Fibroblast of upper back skin (primary cell): Measurements from ENCODE around the gene ESYT1.
"Not testable (repeated sequence)": the region's sequence is repeated elsewhere in the genome, so short reads cannot be mapped to it uniquely, and the experiment has no call there.

Experiments
- DNase-seq: peaks from one replicate; pipeline ENCODE4 v3.0.0-alpha.2; 2013

ESYT1 gene

DNA sequence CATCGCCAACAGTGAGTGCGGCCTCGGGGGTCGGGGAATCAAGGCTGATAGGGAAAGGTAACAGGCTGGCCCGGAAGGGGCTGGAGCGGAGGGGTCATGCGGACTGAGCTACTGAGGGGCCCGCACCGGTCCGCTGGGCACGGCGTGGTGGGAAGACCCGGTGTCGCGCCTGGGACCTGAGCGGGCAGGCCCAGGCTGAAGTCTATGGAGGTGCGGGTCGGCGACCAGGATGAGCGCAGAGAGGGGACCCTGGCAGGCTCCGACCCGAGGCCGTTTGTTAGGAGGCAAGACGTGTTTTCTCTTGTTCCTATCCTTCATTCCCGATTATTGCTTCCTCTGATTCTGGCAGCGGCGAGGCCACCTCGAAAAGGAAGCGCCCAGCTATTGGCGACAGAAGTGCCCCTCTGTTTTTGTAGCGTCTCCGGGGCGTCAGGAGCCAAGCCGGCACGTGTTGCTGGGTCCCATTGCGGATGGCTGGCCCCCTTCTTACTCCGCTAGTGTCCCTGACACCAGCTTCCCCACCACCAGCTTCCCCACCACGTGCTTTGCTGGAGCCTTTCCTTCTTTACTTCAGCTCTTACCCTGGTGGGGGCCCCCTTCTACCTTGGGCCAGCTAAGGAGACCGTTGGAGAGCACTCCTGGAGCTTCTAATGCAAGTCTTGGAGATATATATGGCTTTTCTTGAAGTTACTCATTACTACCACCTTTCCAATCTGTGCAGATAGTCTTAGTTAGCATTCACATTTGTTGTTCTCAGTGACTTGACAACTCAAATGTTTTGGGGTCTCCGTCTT, 23.1 kb upstream of the ESYT1 start:
- DNase-seq = no peak

DNA sequence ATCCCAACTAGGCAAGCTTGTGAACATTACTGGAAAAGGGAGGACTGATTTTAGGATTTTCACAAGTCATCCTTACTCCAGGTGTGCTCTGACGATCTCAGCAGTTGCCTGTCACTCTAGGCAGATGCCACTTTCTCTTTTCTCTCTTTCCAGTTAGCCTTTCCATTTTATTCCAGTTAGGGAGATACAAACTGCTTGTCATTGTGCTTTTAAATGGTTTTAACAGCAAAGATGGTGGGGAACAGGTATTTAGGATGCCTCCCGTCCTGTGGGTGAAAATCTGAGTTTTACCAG, 22.5 kb upstream of the ESYT1 start:
- no peak for DNase-seq

DNA sequence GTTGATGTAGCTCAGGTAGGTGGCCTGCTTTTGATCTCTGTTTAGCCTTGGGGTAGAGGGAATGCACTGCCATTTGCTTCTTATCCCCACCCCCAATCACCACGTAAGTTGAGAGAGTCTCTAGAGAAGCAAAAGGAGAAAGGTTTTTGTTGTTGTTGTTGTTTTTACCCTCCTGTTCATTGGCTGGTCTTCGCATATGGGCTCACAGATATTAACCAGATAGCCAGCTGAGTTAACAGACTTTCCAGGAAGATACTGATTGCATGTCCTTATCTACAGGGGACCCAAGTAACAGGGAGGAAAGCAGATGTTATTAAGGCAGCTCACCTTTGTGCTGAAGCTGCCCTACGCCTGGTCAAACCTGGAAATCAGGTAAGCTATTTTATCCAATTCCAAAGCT, 20.8 kb upstream of the ESYT1 start:
- DNase-seq = no peak

DNA sequence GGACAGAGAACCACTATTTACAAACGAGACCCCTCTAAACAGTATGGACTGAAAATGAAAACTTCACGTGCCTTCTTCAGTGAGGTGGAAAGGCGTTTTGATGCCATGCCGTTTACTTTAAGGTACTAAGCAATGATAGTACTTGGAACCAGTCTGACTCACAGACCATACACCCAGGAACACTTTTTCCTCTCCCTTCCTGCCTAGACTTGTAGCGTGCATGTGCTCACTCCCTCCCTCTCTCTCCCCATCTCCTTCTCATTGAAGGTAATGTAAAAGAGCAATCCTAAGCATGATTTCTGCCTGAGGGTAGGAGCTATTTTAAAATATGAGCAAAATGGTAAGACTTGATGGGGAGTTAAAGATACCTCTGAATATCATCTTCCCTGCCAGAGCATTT, 17.5 kb upstream of the ESYT1 start:
- no peak for DNase-seq

DNA sequence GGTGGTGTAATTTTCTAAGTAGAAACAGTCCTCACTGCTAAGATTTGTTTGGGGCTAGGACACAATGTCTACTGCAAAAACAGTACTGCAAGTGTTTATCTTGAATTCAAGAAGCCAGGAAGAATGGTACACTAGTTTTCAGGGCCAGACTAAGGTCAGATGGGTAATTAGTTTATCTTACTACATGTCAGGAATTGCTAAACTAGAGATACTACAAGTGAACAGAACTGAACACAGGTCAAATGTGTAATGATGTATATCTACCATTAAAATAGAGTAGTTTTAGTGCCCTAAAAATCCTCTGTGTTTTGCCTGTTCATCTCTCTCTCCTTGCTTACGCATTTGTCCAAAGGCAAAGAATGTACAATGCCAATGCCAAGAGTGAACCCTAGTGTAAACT, 14.0 kb upstream of the ESYT1 start:
- DNase-seq = no peak

DNA sequence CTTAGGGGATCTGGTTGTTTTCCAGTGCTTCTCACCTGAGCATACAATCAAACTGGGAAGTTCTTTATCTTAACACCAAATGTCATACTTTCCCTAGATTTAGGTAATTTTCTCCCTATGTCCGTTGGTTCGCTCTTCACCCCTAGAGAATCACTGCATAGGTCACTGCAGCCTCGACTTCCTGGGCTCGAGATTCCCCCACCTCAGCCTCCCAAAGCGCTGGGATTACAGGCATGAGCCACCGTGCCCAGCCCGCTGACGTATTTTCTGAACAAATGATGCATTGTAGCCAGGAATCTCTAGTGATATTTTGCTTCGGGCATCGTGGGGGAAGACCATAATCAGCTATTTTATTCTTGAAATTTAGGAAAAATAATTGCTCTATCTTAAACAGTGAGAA, 12.7 kb upstream of the ESYT1 start:
- no peak for DNase-seq

DNA sequence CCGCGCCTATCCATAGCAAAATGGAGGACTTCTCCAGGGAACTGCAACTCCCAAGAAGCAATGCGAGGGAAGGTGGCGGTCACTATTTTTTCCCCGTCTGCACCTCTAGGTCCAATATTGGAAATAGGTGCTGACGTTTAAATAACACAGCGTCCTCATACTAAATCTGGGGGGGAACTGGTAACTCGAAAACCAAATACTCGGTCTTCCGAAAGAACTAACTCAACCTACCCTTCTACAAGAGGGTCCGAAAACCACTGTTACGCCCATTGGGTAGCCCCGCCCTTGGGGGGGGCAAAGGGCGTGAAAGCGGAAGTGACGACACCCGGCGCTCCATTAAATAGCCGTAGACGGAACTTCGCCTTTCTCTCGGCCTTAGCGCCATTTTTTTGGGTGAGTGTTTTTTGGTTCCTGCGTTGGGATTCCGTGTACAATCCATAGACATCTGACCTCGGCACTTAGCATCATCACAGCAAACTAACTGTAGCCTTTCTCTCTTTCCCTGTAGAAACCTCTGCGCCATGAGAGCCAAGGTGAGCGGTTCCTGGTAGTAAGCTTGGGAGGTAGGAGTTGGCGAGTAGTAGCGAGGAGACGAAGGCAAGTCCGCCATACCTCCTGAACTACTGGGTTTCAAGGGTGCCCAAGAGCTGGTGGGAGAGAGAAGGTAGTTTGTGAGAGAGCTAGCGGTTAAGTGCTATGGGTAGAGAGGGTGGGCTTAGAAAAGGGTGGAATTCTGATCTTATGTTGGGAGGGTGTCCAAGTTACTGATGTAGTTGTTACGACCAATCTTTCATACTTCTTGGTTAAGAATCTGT, 11.6 kb upstream of the ESYT1 start, which contains the start of gene RPL41:
Gene RPL41, plus strand, starts transcription at position 367 of the 815 bp plus-strand sequence.
- peak; percentile 95 for DNase-seq

DNA sequence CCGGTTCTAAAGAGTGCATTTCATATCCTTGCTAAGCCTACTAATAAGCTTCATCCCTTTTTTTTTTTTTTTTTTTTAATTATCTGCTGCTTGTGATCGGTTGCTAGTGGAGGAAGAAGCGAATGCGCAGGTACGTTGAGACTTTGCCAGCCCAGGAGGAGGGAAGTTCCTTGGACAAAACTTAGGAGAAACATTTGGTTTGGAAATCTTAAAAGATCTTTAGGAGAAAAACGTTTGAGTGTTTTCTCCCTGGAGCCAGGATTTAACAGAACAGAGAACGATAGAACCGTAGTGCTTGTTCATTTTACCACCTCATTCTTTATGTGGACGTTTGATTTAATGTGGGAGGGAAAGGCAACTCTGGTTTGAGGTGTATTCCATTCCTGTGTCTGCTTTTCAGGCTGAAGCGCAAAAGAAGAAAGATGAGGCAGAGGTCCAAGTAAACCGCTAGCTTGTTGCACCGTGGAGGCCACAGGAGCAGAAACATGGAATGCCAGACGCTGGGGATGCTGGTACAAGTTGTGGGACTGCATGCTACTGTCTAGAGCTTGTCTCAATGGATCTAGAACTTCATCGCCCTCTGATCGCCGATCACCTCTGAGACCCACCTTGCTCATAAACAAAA, 10.9 kb upstream of the ESYT1 start:
- DNase-seq = not testable (repeated sequence)

DNA sequence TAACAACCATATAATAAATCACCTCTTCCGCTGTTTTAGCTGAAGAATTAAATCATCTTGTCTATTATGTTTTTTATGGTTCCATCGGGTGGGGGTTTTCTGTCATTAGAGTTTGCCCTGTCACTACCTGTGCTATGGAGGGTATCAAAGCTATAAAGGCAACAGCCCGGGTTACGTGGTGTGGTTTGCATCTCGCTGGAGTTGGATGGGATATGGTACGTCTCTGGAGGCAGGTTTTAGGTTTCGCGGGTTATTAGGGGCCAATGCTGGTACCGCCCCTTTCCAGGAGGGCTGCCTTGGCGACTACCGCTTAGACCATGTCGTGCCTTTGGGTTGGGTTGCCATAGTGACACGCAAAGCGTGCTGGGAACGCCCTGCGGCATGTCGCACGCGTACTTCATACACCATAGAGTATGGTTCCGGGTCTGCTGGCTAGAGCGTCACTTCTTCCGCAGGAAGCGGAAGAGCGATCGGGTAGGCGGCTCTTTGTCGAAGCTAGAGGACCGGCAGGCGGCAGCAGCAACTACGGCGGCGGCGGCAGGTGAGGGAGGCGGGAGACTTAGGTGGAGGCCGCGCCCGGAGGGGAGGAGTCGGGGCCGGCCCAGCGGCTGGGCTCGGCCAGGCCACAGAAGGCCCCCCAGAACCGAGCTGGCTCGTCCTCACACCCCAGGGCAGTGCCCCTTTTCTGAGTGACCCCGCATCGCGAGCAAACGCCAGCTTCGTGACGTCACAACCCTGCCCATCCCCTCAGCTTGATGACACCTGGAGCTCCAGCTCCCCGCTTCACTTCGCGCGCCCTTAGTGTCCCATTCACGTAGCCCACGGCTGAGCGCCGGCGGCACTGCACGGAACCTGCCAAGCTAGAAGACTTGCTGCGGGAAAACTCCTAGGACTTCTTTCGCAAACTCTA, 10.0 kb upstream of the ESYT1 start, which contains the start of gene ZC3H10:
Gene ZC3H10, plus strand, starts transcription at position 489 of the 910 bp plus-strand sequence. CDS start 2,297 bp downstream, outside the sequence.
- peak; percentile 99 for DNase-seq

DNA sequence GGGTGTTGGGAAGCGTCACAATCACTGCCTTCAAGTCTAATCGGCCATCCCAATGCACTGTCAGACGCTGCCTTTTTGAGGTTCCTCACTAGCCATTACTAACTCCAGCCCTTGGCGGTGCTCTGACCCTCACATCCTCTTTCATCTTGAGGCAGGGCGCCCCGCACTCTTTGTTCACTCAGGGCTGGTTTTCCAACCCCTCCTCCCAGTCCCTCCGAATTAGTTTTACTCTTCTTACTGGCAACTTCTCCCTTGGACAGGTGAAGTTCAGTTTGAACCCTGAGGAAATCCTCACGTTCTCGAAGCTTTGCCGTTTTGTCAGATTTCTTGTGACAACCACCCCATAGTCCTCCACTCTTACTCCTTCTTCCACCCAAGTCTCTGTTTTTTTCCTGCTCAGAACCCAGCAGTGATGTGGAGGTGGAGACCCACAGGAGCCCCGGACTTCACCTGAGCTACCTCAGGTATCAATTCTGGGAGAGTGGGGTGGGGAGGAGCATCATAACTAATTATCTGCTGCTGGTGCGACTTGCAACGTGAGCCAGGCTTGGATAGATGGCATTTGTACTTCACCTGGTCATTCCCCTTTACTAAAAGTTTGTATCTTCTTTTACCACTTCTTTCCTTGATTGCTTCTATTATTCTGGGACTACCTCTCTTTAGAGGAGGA, 9.2 kb upstream of the ESYT1 start:
- DNase-seq = no peak

DNA sequence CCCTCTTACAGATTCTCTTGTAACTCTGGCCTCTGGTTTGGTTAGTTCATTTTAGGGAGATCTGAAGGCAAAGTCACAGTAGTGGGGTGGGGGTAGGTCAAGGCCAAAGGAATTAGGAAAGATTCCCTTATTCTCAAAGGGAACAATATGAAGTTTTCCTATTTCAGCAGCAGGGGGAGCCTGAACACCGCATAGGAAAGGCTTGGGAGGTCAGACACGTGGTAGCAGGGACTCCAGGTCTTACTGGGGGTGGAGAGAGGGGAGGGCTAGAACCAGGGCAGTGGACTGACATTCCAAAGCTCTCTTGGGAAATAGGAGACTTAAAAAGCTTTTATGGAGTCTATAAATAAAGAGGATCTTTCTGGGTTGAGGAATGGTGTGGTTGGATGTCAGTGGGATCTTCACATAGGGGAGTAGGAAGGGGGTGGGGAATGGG, 8.7 kb upstream of the ESYT1 start:
- peak; percentile 95 for DNase-seq

DNA sequence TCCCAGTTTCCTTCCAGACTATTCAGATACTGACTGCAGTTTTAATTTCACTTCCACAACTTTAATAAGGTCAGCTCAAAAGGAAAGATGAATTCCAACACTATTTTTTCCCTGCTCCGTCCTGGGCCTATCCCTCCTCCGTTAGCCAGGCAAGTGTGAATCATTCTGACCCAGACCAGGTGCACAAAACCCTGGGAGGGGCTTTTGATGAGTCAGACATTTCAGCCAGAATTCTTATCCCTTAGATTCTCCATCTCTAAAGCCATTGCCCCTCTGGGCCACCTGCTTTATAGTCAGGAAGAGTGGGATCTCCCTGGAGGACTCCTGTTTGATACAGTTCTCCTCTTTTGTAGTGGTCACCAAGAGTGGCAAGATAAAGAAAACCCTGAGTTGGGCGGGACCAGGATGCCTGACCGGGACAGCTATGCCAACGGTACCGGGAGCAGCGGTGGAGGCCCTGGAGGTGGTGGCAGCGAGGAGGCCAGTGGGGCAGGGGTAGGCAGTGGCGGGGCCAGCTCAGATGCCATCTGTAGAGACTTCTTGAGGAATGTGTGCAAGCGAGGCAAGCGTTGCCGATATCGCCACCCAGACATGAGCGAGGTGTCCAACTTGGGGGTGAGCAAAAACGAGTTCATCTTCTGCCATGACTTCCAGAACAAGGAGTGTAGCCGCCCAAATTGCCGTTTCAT, 7.8 kb upstream of the ESYT1 start:
- no peak for DNase-seq

DNA sequence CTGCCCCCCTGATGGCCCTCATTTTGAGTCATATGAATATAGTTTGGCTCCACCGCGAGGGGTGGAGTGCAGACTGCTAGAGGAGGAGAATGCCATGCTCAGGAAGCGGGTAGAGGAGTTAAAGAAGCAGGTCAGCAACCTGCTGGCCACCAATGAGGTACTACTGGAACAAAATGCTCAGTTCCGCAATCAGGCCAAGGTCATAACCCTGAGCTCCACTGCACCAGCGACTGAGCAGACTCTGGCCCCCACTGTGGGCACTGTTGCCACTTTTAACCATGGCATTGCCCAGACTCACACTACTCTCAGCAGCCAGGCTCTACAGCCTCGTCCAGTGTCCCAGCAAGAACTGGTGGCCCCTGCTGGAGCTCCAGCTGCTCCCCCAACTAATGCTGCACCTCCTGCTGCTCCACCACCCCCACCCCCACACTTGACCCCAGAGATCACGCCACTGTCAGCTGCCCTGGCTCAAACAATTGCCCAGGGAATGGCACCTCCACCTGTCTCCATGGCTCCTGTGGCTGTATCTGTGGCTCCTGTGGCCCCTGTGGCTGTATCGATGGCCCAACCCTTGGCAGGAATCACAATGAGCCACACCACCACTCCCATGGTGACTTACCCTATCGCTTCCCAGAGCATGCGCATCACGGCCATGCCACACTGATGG, 6.7 kb upstream of the ESYT1 start:
- DNase-seq = no peak

DNA sequence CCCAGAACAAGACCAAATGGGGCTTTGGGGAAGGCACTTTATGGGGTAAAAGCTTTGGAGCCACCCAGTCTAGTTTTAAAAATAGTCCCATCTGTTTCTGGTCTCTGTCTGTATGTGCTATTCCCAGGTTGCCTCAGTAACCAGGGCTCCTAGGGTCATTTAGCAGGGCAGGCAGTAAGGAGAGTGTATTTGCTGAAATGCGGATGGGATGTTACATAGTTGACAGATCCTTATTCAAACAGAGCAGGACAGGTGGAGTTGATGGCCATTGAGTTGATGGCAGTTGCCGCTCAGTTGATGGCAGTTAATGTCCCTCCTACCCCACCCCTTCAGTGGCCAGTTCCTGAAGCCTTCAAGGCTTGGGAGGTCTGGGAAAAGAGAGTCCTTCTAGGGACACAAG, 5.4 kb upstream of the ESYT1 start:
- DNase-seq = no peak

DNA sequence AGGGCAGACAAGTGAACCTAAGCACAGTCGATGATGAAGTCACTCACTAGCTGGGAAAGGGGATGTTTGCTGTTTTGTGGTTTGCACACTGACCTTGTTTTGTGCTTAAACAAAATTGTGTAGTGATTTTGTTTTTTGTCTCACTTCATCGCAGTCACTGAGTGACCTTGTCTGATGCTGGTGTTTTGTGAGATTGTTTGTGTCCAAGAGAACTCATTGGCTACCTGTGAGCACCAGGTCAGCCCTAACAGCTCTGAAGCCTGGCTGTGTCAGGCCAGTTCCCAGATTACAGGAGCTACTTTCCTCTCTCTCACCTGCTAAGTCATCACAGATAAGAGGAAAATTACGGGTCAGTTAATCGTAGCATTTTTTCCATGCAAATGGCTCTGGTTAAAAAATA, 3.9 kb upstream of the ESYT1 start:
- no peak for DNase-seq

DNA sequence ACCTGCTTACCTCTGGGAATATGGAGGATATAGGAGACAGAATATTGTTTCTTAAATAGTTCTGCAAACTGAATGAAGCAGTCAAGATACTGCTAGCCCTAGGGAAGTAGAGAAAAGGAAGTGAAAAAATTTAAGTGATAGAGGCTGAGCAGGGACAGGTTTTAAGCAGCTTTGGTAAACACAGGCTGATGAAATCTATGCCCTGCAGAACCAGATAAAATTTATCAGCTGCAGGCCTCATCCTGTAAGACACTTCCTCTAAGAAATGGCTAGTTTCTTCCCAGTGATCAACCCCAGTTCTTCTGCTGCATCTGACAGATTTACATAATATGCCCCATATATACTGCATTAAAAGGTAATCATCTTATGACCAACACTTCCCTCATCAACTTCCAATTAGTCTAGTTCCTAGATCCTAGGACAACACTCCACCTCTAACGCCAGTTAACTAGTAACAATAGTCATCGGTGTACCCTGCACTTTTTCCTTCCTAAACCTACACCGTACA, 1.3 kb upstream of the ESYT1 start:
- DNase-seq = no peak

DNA sequence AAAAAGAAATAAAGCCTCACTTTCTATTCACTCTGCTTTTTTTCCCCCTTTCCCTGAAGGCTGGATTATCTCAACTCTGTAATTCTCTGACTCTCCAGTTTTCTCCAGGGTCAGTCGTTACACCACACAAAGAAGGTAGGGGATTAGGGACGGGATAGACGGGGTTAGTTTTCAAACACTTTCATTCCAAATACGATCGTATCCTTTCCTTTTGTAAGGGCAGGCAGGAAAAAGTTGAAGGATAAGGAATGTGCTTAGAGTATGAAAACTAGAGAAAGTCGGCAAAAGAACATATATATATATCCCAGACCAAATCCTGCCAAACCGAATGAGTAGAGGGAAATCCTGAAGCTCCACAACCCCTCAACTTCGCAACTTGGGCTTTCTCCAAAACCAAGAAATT, 581 bp upstream of the ESYT1 start:
- no peak for DNase-seq

DNA sequence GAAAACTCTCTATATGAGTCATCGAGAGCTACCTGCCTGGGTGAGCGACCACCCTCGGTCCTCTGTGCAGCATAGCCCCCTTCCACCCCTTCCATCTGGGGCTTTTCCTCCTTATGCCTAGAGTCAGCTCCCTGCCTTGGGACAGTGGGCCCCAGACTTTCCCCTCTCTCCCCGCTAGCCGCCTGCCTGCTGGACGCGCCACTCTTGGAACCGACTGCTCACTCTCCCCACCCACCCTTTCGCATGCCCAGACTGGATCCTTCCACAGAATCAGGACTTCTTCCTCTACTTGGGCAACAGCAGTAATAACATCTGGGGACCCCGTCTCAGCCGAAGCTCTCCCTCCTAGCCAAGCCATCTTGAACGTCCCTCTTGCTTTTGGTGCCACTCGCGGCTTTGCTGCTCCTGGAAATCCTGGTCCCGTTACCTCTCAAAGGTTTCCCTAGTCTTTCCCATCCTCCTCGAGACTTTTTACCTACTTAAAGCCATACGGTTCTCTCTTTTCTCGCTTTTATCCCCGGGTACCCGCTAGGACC, 671 bp downstream of the ESYT1 start:
- no peak for DNase-seq

DNA sequence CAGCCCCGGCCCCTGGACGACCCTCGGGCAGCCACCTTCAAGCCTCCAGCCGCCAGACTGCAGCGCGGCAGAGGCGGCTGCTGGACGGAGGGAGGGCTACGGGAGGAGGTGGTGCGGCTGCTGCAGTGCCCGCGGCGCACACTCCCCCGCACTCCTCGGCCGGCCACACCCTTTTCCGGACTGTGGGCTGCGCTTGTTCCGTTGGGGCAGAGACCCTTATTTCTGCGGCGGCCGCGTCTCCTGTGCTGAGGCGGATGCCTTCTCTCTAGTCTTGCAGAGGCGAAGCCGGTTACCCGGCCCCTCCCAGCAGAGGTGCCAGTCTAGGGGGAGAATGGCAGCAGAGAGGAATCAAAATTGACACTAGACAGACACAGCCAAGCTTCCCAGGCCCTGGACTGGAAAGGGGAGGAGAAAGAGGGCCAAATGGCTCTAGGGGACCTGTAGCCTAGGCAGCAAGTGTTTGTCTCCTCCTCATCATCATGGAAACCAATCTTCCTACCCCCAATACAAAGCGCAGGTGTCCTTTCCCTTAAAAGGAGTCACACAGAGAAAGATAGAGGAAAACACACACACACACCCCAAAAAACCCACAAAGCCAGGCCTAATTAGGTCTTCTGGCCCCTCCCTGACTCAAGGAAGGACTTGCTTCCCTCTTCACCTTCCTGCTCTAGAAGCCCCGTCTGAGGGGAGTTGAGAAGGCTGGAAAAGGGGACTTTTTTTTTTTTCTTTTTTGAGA, 1.3 kb downstream of the ESYT1 start:
- no peak for DNase-seq
